ENCODE data around the gene MAP6D1.
A peak's percentile ranks its signal among the peaks of the same experiment; 100 is the strongest.

The MAP6D1 gene

GRCh38 chr3:183825456-183826161 lies at the start of gene MAP6D1:
Gene MAP6D1, minus strand, starts transcription at chr3:183825577. Its CDS starts 30 bp downstream, at chr3:183825547.
- DNase-seq, result peak; percentile 48 to 77 (median 59)

GRCh38 chr3:183873914-183874313 lies 48.5 kb upstream of the MAP6D1 start:
- DNase-seq, result no peak

GRCh38 chr3:183871541-183871940 lies 46.2 kb upstream of the MAP6D1 start:
- no peak for DNase-seq

- no peak for DNase-seq
Measured at GRCh38 chr3:183870563-183870962, 45.2 kb upstream of the MAP6D1 start.

- peak; percentile 37 to 69 (median 65) for DNase-seq
Measured at GRCh38 chr3:183868796-183869195, 43.4 kb upstream of the MAP6D1 start.

- no peak for DNase-seq
Measured at GRCh38 chr3:183862610-183863009, 37.2 kb upstream of the MAP6D1 start.

GRCh38 chr3:183857863-183858262 lies 32.5 kb upstream of the MAP6D1 start:
- DNase-seq, result no peak

GRCh38 chr3:183854318-183855035 lies 29.1 kb upstream of the MAP6D1 start:
- DNase-seq, result peak in 1 of 3 donors; percentile 15

GRCh38 chr3:183845608-183846288 lies 20.4 kb upstream of the MAP6D1 start:
- peak; percentile 41 to 48 (median 47) for DNase-seq

GRCh38 chr3:183845090-183845489 lies 19.7 kb upstream of the MAP6D1 start:
- DNase-seq, result no peak

GRCh38 chr3:183844606-183845005 lies 19.2 kb upstream of the MAP6D1 start:
- peak; percentile 38 to 66 (median 61) for DNase-seq

GRCh38 chr3:183839751-183840150 lies 14.4 kb upstream of the MAP6D1 start:
- no peak for DNase-seq

GRCh38 chr3:183837894-183838293 lies 12.5 kb upstream of the MAP6D1 start:
- DNase-seq, result no peak

GRCh38 chr3:183837390-183837789 lies 12.0 kb upstream of the MAP6D1 start:
- DNase-seq, result no peak

- no peak for DNase-seq
Measured at GRCh38 chr3:183833516-183833915, 8.1 kb upstream of the MAP6D1 start.

GRCh38 chr3:183830187-183830586 lies 4.8 kb upstream of the MAP6D1 start:
- no peak for DNase-seq

GRCh38 chr3:183829466-183829865 lies 4.1 kb upstream of the MAP6D1 start:
- DNase-seq, result no peak

- DNase-seq, result no peak
Measured at GRCh38 chr3:183828538-183828870, 3.1 kb upstream of the MAP6D1 start.

- DNase-seq, result no peak
Measured at GRCh38 chr3:183827809-183828537, 2.6 kb upstream of the MAP6D1 start.

- DNase-seq, result no peak
Measured at GRCh38 chr3:183826448-183827250, 1.3 kb upstream of the MAP6D1 start.

- peak; percentile 28 to 54 (median 36) for DNase-seq
Measured at GRCh38 chr3:183824761-183825455, 469 bp downstream of the MAP6D1 start.

- no peak for DNase-seq
Measured at GRCh38 chr3:183823963-183824362, 1.4 kb downstream of the MAP6D1 start.

Data from suppressor macrophage treated with lipopolysaccharide for 1 hour (primary cell).